ENCODE results near the gene NLGN1. TPM values are rescaled to one million over a fixed set of nuclear protein-coding genes. Genes with fewer than 3 reads are reported as not detected.

Gene NLGN1
- polyA plus RNA-seq, 1 donor from 2014 or later, result 2.7 TPM

GRCh38 chr3:174333640-174334039 is 936.1 kb downstream of the NLGN1 start:
- Histone ChIP-seq H3K36me3 (ENCODE audit: insufficient read depth, low read length) (no peaks in the 10 kb centered on the region), H3K4me3 (ENCODE audit: low read length) (no peak overlapping the region), H2AFZ (ENCODE audit: low read depth, low read length) (no peak overlapping the region), H3K9ac (ENCODE audit: low read length) (no peak overlapping the region), H3K79me2 (replicated peaks; ENCODE audit: insufficient read depth, low read length) (no peaks in the 10 kb centered on the region), H3F3A (ENCODE audit: insufficient read depth, low read length, poor library complexity, severe bottlenecking) (no peaks in the 10 kb centered on the region), H3K9me3 (ENCODE audit: low read length) (no peaks in the 10 kb centered on the region), H3K27me3 (ENCODE audit: insufficient read depth, low read depth, low read length) (no peaks in the 10 kb centered on the region), H3K9me2 (ENCODE audit: insufficient read depth, low read length) (no peaks in the 10 kb centered on the region), H3K27ac (ENCODE audit: low read length) (no peak overlapping the region), H4K20me1 (ENCODE audit: insufficient read depth) (no peaks in the 10 kb centered on the region), H3K4me2 (ENCODE audit: low read length) (no peak overlapping the region)
- TF ChIP-seq EP300 (conservative IDR thresholded peaks at IDR 0.05; ENCODE audit: poor library complexity, severe bottlenecking), result no peak

GRCh38 chr3:174334111-174334510 is 936.6 kb downstream of the NLGN1 start:
- Histone ChIP-seq H3K27me3 (ENCODE audit: insufficient read depth, low read depth, low read length) (no peaks in the 10 kb centered on the region), H3K27ac (ENCODE audit: low read length) (no peak overlapping the region), H3K36me3 (ENCODE audit: insufficient read depth, low read length) (no peaks in the 10 kb centered on the region), H2AFZ (ENCODE audit: low read depth, low read length) (no peak overlapping the region), H3K79me2 (replicated peaks; ENCODE audit: insufficient read depth, low read length) (no peaks in the 10 kb centered on the region), H3K9me3 (ENCODE audit: low read length) (no peaks in the 10 kb centered on the region), H3K9me2 (ENCODE audit: insufficient read depth, low read length) (no peaks in the 10 kb centered on the region), H3K4me2 (ENCODE audit: low read length) (no peak overlapping the region), H3F3A (ENCODE audit: insufficient read depth, low read length, poor library complexity, severe bottlenecking) (no peaks in the 10 kb centered on the region), H4K20me1 (ENCODE audit: insufficient read depth) (no peaks in the 10 kb centered on the region), H3K4me3 (ENCODE audit: low read length) (no peak overlapping the region), H3K9ac (ENCODE audit: low read length) (no peak overlapping the region)
- TF ChIP-seq RAD21 (conservative IDR thresholded peaks at IDR 0.05), result no peak

- H3K9me3 ChIP-seq (ENCODE audit: low read length), result no peaks in the 10 kb centered on the region
- H3K4me3 ChIP-seq (ENCODE audit: low read length), result no peak overlapping the region
- no peaks in the 10 kb centered on the region for H3F3A ChIP-seq (ENCODE audit: insufficient read depth, low read length, poor library complexity, severe bottlenecking)
- H4K20me1 ChIP-seq (ENCODE audit: insufficient read depth), result no peaks in the 10 kb centered on the region
- H3K27me3 ChIP-seq (ENCODE audit: insufficient read depth, low read depth, low read length), result no peaks in the 10 kb centered on the region
- no peak overlapping the region for H2AFZ ChIP-seq (ENCODE audit: low read depth, low read length)
- H3K9me2 ChIP-seq (ENCODE audit: insufficient read depth, low read length), result no peaks in the 10 kb centered on the region
- no peaks in the 10 kb centered on the region for H3K36me3 ChIP-seq (ENCODE audit: insufficient read depth, low read length)
- H3K79me2 ChIP-seq (replicated peaks; ENCODE audit: insufficient read depth, low read length), result no peaks in the 10 kb centered on the region
- no peak overlapping the region for H3K27ac ChIP-seq (ENCODE audit: low read length)
- H3K9ac ChIP-seq (ENCODE audit: low read length), result no peak overlapping the region
- H3K4me2 ChIP-seq (ENCODE audit: low read length), result no peak overlapping the region
- TF ChIP-seq EZH2 (IDR thresholded peaks at IDR 0.05; ENCODE audit: borderline replicate concordance, insufficient read depth, low read length, poor library complexity, severe bottlenecking) (no peak), CTCF (IDR thresholded peaks at IDR 0.05; ENCODE audit: poor library complexity, severe bottlenecking) (no peak), RAD21 (conservative IDR thresholded peaks at IDR 0.05) (no peak), SMC3 (conservative IDR thresholded peaks at IDR 0.05; ENCODE audit: poor library complexity) (no peak), REST (IDR thresholded peaks at IDR 0.05; ENCODE audit: borderline replicate concordance) (no peak), POLR2AphosphoS5 (IDR thresholded peaks at IDR 0.05) (no peak), MXI1 (conservative IDR thresholded peaks at IDR 0.05; ENCODE audit: poor library complexity, severe bottlenecking) (no peak), TAF1 (IDR thresholded peaks at IDR 0.05; ENCODE audit: low read depth) (no peak), EP300 (conservative IDR thresholded peaks at IDR 0.05; ENCODE audit: poor library complexity, severe bottlenecking) (no peak)
Observed at GRCh38 chr3:174335324-174335723, 937.8 kb downstream of the NLGN1 start.

Data from neural cell (in vitro differentiated cells).